ENCODE data around the gene PLEKHA5. TPM values are rescaled to one million over a fixed set of nuclear protein-coding genes. Genes with fewer than 3 reads are reported as not detected.

Gene PLEKHA5
- total RNA-seq, 1 donor from 2014 or later: 68.6 TPM

DNA sequence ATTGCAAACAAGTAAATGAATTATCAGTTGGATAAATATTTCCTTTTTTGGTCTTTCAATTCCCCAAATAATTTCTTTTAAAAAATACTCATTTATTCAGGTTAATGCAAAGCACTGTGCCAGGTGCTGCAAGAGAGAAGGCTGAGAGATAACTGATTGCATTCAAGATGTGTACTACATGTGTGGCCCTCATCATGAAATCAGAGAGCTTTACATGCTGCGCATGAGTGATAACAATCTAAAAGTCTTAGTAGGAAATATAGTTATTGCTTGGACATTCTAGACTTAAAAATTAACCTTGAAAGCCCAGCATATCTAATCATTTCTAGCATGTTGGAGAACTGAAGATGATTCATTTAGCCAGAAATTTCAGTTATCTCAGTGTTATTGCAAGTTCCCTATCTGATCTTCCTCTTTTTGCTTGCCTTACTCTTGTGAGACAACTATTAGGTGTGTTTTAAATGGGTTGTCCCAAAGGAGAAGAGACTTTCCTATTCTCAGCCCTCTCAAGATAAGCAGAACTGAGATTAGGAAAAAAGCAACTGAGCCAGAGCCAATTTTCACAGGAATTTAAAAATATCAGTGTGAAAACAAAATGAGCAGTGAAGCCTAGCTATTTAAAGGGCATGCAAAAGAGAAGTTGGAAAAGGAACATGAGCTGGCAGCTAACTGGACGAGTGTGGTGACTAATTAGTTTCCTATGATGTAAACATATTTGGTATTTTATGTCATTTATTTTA, 60.9 kb downstream of the PLEKHA5 start:
- Mint-ChIP-seq H3K4me1 (ENCODE audit: unreplicated experiment) (no peaks in the 10 kb centered on the region), H3K27me3 (no peaks in the 10 kb centered on the region), H3K27ac (no peak overlapping the region), H3K36me3 (peaks cover 20% of the 10 kb centered on the region), H3K4me3 (no peak overlapping the region), H3K9me3 (no peaks in the 10 kb centered on the region)
- TF ChIP-seq CTCF (conservative IDR thresholded peaks at IDR 0.05): no peak
- DNase-seq (ENCODE audit: extremely low spot score, unreplicated experiment): no peak

GRCh38 chr12:19191089-19191488, 61.6 kb downstream of the PLEKHA5 start:
- no peaks in the 10 kb centered on the region for H3K4me1 Mint-ChIP-seq (ENCODE audit: unreplicated experiment)
- H3K9me3 Mint-ChIP-seq: no peaks in the 10 kb centered on the region
- H3K36me3 Mint-ChIP-seq: peaks cover 20% of the 10 kb centered on the region
- no peaks in the 10 kb centered on the region for H3K27me3 Mint-ChIP-seq
- no peak overlapping the region for H3K27ac Mint-ChIP-seq
- DNase-seq (ENCODE audit: extremely low spot score, unreplicated experiment): no peak
- no peak for TF ChIP-seq CTCF (conservative IDR thresholded peaks at IDR 0.05)
- no peak overlapping the region for H3K4me3 Mint-ChIP-seq

DNA sequence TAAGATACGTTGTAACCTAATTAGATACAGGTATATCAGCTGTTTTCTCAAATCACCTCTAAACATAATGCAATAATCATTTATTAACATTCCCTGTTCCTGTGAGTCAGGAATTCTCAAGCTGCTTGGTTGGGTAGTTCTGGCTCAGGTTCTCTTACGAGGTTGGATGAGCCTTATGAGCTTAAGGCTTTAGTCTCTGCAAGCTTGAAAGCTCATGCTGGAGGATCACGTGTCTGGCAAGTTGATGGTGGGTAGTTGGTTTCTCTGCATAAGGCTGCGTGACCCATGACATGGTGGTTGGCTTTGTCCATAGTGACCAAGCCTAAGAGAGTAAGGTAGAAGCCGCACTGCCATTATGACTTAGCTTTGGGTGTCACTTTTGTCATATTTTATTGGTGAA, 62.0 kb downstream of the PLEKHA5 start:
- H3K4me3 Mint-ChIP-seq: no peak overlapping the region
- H3K27me3 Mint-ChIP-seq: no peaks in the 10 kb centered on the region
- H3K27ac Mint-ChIP-seq: no peak overlapping the region
- peaks cover 20% of the 10 kb centered on the region for H3K36me3 Mint-ChIP-seq
- no peak for TF ChIP-seq CTCF (conservative IDR thresholded peaks at IDR 0.05)
- no peaks in the 10 kb centered on the region for H3K9me3 Mint-ChIP-seq
- no peak for DNase-seq (ENCODE audit: extremely low spot score, unreplicated experiment)
- H3K4me1 Mint-ChIP-seq (ENCODE audit: unreplicated experiment): no peaks in the 10 kb centered on the region

DNA sequence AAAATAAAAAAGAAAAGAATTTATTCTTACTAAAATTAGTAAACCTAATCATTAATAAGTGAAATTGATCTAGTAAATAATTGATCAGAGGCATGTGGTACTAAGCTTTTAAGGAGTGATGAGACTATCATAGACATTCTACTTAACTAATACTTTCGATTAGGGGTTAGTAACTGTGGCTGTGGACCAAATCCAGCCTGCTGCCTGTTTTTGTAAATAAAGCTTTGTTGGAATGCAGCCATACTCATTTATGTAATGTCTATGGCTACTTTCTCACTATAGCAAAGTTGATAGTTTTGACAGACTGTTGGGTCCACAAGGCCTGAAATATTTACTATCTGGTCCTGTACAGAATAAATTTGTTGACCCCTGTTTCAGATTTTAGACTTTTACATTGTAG, 63.2 kb downstream of the PLEKHA5 start:
- no peak for DNase-seq (ENCODE audit: extremely low spot score, unreplicated experiment)
- Mint-ChIP-seq H3K27me3 (no peaks in the 10 kb centered on the region), H3K9me3 (no peaks in the 10 kb centered on the region), H3K4me1 (ENCODE audit: unreplicated experiment) (no peaks in the 10 kb centered on the region), H3K36me3 (peaks cover 20% of the 10 kb centered on the region), H3K4me3 (no peak overlapping the region), H3K27ac (no peak overlapping the region)
- no peak for TF ChIP-seq CTCF (conservative IDR thresholded peaks at IDR 0.05)

DNA sequence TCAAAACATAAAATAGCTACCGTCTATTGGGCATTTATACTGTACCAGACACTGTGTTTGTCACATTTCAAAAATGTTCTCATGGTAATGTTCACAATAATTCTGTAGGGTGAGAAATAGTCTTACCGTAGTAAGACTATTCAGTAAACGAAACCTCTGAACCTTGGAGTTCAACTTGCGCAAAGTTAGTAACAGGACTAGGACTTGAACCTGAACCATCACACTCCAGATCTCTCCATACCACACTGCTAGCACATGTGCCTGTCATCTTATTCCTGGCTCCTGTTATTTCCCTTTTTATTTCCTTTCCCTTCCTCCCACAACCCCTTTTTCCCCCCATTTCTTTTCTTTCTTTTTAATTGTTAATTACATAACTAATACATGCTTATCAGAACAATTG, 65.4 kb downstream of the PLEKHA5 start:
- peaks cover 18% of the 10 kb centered on the region for H3K36me3 Mint-ChIP-seq
- no peak for DNase-seq (ENCODE audit: extremely low spot score, unreplicated experiment)
- H3K4me1 Mint-ChIP-seq (ENCODE audit: unreplicated experiment): peaks cover 3% of the 10 kb centered on the region
- H3K27me3 Mint-ChIP-seq: no peaks in the 10 kb centered on the region
- H3K27ac Mint-ChIP-seq: no peak overlapping the region
- no peaks in the 10 kb centered on the region for H3K9me3 Mint-ChIP-seq
- no peak for TF ChIP-seq CTCF (conservative IDR thresholded peaks at IDR 0.05)
- no peak overlapping the region for H3K4me3 Mint-ChIP-seq

Data from type B pancreatic cell (in vitro differentiated cells).